ENCODE data around the gene FXYD6. TPM values are rescaled to one million over a fixed set of nuclear protein-coding genes. Genes with fewer than 3 reads are reported as not detected.

FXYD6 gene
- polyA plus RNA-seq, 1 of the 3 experiments (the other 2 are of a cell fraction): 1.4 TPM

DNA sequence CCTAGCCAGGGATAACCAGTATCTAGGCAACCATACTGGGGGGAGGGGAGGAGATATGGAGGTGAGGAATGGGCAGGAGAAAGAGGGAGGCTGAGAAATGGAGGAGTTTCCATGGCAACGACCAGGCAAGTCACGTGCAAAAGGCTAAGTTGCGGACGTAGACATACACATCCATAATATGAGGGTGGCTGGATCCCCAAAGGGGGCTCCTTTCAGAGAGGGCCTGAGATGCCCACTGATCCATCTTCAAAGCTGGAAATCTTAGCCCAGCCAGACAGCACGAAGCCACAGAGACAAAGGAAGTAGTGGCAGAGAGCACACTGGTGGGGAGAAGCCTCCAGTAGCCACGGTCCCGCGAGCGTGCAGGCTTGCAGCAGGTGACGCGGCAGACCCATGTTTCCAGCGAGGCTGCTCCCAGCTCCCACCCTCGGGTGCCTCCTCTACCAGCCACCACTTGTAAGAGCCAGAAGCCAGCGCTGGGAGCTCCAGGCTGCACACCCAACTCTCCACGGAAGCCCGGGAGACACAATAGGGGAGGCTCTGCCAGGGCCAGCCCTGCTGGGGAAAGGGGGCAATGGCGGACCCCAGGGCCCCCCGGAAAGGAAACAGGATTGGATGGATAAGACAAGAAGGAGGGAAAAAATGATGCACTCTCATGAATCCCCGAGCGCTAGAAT lies 938 bp downstream of the FXYD6 start (continued):
- TF ChIP-seq, protein P1, sequence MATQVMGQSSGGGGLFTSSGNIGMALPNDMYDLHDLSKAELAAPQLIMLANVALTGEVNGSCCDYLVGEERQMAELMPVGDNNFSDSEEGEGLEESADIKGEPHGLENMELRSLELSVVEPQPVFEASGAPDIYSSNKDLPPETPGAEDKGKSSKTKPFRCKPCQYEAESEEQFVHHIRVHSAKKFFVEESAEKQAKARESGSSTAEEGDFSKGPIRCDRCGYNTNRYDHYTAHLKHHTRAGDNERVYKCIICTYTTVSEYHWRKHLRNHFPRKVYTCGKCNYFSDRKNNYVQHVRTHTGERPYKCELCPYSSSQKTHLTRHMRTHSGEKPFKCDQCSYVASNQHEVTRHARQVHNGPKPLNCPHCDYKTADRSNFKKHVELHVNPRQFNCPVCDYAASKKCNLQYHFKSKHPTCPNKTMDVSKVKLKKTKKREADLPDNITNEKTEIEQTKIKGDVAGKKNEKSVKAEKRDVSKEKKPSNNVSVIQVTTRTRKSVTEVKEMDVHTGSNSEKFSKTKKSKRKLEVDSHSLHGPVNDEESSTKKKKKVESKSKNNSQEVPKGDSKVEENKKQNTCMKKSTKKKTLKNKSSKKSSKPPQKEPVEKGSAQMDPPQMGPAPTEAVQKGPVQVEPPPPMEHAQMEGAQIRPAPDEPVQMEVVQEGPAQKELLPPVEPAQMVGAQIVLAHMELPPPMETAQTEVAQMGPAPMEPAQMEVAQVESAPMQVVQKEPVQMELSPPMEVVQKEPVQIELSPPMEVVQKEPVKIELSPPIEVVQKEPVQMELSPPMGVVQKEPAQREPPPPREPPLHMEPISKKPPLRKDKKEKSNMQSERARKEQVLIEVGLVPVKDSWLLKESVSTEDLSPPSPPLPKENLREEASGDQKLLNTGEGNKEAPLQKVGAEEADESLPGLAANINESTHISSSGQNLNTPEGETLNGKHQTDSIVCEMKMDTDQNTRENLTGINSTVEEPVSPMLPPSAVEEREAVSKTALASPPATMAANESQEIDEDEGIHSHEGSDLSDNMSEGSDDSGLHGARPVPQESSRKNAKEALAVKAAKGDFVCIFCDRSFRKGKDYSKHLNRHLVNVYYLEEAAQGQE (IDR thresholded peaks at IDR 0.05; ENCODE audit: low read depth, low read length): no peak
- TF ChIP-seq RAD21 (IDR thresholded peaks at IDR 0.05; ENCODE audit: low read length): no peak
- no peak for TF ChIP-seq RCOR1 (IDR thresholded peaks at IDR 0.05; ENCODE audit: low read length)
- no peak for TF ChIP-seq CHD2 (IDR thresholded peaks at IDR 0.05; ENCODE audit: low read length, partially characterized antibody)

DNA sequence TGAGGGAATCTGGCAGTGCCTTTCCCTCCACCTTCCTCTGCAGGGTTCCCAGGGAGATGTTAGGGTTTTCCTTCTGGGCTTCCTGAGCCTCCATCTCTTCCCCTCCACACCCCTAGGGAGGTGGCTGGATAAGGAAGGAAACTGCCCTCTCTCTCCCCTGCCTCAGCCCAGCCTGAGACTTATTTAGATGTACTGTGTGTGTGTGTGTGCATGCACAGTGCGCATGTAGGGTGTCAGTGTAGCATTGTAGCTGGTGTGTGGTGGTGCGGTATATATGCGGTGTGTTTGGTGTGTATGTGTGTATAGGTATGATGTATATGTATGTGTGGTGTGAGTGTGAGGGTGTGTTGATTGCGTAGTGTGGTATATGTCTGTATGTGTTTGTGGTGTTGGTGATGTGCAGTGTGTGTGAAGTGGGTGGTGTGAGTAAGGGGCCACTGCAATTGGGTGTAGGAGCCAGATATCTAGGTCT lies 1.5 kb downstream of the FXYD6 start:
- H3K9me2 ChIP-seq: no peaks in the 10 kb centered on the region
- H3K27ac ChIP-seq (ENCODE audit: low read depth in 2 of 2, low read length in 1 of 2): no peak overlapping the region
- H3K27me3 ChIP-seq (ENCODE audit: insufficient read depth): peaks cover 29% of the 10 kb centered on the region
- no peak for TF ChIP-seq EP300 (IDR thresholded peaks at IDR 0.05; ENCODE audit: borderline replicate concordance in 1 of 2, low read depth in 1 of 2, low read length in 1 of 2)
- no peak for TF ChIP-seq MEF2A (IDR thresholded peaks at IDR 0.05; ENCODE audit: borderline replicate concordance, low read depth)
- TF ChIP-seq YY1 (IDR thresholded peaks at IDR 0.05; ENCODE audit: low read depth): no peak
- TF ChIP-seq MXI1 (IDR thresholded peaks at IDR 0.05; ENCODE audit: low read depth, low read length): no peak
- TF ChIP-seq FOXJ3 (CRISPR knock-in tag; IDR thresholded peaks at IDR 0.05): no peak
- TF ChIP-seq NRF1 (IDR thresholded peaks at IDR 0.05; ENCODE audit: low read depth, low read length): no peak
- no peak for TF ChIP-seq POLR2AphosphoS5 (IDR thresholded peaks at IDR 0.05; ENCODE audit: low read depth, low read length)
- TF ChIP-seq, protein P2, sequence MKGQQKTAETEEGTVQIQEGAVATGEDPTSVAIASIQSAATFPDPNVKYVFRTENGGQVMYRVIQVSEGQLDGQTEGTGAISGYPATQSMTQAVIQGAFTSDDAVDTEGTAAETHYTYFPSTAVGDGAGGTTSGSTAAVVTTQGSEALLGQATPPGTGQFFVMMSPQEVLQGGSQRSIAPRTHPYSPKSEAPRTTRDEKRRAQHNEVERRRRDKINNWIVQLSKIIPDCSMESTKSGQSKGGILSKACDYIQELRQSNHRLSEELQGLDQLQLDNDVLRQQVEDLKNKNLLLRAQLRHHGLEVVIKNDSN (IDR thresholded peaks at IDR 0.05; ENCODE audit: borderline replicate concordance, low read depth): no peak
- no peak for TF ChIP-seq RFX5 (IDR thresholded peaks at IDR 0.05; ENCODE audit: low read length)
- no peak for TF ChIP-seq TAF1 (IDR thresholded peaks at IDR 0.05; ENCODE audit: borderline replicate concordance, low read depth, low read length)
- no peak for TF ChIP-seq TCF12 (IDR thresholded peaks at IDR 0.05)
- TF ChIP-seq, protein P3, sequence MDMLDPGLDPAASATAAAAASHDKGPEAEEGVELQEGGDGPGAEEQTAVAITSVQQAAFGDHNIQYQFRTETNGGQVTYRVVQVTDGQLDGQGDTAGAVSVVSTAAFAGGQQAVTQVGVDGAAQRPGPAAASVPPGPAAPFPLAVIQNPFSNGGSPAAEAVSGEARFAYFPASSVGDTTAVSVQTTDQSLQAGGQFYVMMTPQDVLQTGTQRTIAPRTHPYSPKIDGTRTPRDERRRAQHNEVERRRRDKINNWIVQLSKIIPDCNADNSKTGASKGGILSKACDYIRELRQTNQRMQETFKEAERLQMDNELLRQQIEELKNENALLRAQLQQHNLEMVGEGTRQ (IDR thresholded peaks at IDR 0.05; ENCODE audit: borderline replicate concordance, low read depth, low read length): no peak
- TF ChIP-seq, protein P4, sequence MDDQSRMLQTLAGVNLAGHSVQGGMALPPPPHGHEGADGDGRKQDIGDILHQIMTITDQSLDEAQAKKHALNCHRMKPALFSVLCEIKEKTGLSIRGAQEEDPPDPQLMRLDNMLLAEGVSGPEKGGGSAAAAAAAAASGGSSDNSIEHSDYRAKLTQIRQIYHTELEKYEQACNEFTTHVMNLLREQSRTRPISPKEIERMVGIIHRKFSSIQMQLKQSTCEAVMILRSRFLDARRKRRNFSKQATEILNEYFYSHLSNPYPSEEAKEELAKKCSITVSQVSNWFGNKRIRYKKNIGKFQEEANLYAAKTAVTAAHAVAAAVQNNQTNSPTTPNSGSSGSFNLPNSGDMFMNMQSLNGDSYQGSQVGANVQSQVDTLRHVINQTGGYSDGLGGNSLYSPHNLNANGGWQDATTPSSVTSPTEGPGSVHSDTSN (IDR thresholded peaks at IDR 0.05): no peak
- TF ChIP-seq FOSL2 (IDR thresholded peaks at IDR 0.05; ENCODE audit: borderline replicate concordance, low read depth): no peak
- H2AFZ ChIP-seq (ENCODE audit: low read depth): no peak overlapping the region
- no peaks in the 10 kb centered on the region for H3K36me3 ChIP-seq (replicated peaks in 1 of 2; ENCODE audit: control insufficient read depth in 1 of 2, insufficient read depth in 2 of 2, low read length in 1 of 2)
- H3K4me1 ChIP-seq (ENCODE audit: control insufficient read depth in 1 of 2, insufficient read depth in 2 of 2, low read depth in 1 of 2, low read length in 1 of 2): peaks cover 0 to 38% of the 10 kb centered on the region in 2 experiments; a peak in 1 of 4 replicates
- H3F3A ChIP-seq (replicated peaks; ENCODE audit: insufficient read depth): no peaks in the 10 kb centered on the region
- H4K20me1 ChIP-seq (ENCODE audit: insufficient read depth): no peaks in the 10 kb centered on the region
- H3K4me3 ChIP-seq (ENCODE audit: low read depth in 2 of 2, low read length in 1 of 2): no peak overlapping the region; a peak in 1 of 4 replicates
- H3K4me2 ChIP-seq: no peak overlapping the region
- DNase-seq: no peak
- no peaks in the 10 kb centered on the region for H3K9me3 ChIP-seq
- H3K9ac ChIP-seq: no peak overlapping the region
- no peaks in the 10 kb centered on the region for H3K79me2 ChIP-seq (ENCODE audit: insufficient read depth)
- WGBS (ENCODE audit: low lambda C conversion rate): 95% methylated on average over 4 of the region's 4 CpGs
- ChIA-PET POLR2A (no interaction called here), CTCF (interaction anchor here (0.8 to 4.1 kb wide), 6 partner anchors 15 to 72 kb away, joined by 3 to 31 read pairs (median 4); no protein-coding TSS in a partner anchor)
